ENCODE data around the gene RNU7-1. TPM values are rescaled to one million over a fixed set of nuclear protein-coding genes. Genes with fewer than 3 reads are reported as not detected.

The RNU7-1 gene
- total and polyA plus RNA-seq, 9 of the 15 experiments (the other 6 are each of a cell fraction or from before 2014, with no cell fraction given): not detected

GRCh38 chr12:6937481-6938352 lies 5.9 kb upstream of the RNU7-1 start (continued):
- TF ChIP-seq, protein P1, sequence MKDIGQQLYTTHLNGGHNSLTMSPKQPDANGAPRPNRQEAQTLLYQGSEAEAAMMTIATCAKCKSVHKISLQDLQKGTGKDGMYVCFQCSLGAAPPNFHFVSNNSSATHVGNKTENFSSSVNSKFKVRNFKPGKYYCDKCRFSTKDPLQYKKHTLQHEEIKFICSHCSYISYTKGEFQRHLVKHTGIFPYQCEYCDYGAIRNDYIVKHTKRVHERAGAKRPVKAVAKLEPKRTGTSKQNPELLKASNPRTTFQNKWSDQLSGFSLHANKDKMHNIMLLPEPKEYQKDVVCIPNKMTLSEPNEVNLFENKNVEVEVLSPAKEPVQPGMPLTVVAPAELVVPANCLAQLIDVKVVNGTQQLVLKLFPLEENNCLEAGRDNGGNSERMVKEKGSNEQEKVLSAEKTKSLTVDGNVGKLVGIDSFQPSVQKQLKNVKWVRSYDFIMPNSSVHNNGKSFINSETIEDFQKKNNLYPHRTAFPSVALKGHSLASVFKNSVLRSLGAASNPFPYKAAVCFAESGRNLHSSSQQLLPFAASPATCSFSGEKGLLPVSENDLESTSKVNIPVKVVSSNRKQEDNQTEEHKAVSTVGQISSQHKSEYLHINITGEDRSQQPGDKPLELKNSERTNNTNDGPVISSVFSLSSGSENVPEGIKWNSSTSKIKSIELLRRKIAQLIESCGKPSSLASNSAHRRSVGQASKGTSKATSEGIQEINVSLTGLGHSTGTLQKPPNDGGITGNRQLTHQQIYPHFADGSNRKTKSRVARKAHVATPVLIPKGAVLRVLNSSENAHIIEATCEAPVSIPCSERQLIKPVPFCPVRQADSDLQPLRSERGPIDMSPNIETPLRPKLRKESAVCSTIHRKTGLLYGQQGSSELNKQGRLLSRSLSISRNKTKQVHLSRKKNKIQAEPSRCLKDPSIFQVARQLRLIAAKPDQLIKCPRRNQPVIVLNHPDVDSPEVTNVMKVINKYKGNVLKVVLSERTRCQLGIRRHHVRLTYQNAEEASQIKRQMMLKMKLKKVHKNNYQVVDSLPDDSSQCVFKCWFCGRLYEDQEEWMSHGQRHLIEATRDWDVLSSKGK (CRISPR knock-in tag; IDR thresholded peaks at IDR 0.05): no peak
- TF ChIP-seq ZNF778 (CRISPR knock-in tag; IDR thresholded peaks at IDR 0.05) (no peak), CTBP1 (IDR thresholded peaks at IDR 0.05; ENCODE audit: borderline replicate concordance) (peak; percentile 84), U2AF1 (optimal IDR thresholded peaks at IDR 0.05; ENCODE audit: low read depth, low read length) (no peak), CBX3 (IDR thresholded peaks at IDR 0.05; ENCODE audit: borderline replicate concordance in 1 of 2, low read length in 2 of 2) (no peak), ZBTB1 (CRISPR knock-in tag; IDR thresholded peaks at IDR 0.05; ENCODE audit: borderline replicate concordance, low read depth) (no peak), CTCFL (IDR thresholded peaks at IDR 0.05; ENCODE audit: borderline replicate concordance, insufficient read depth, low read depth, low read length, poor library complexity, severe bottlenecking) (peak; percentile 94), ETV5 (CRISPR knock-in tag; IDR thresholded peaks at IDR 0.05; ENCODE audit: low read depth) (0 out of 2 replicates have a peak, but pooled peaks have one; percentile 27), CAMTA2 (CRISPR knock-in tag; conservative IDR thresholded peaks at IDR 0.05) (peak; percentile 88), NR2F6 (CRISPR knock-in tag; IDR thresholded peaks at IDR 0.05) (0 out of 2 replicates have a peak, but pooled peaks have one; percentile 19), NR0B1 (IDR thresholded peaks at IDR 0.05; ENCODE audit: partially characterized antibody) (no peak), ZNF668 (CRISPR knock-in tag; IDR thresholded peaks at IDR 0.05) (no peak), KAT7 (CRISPR knock-in tag; IDR thresholded peaks at IDR 0.05; ENCODE audit: borderline replicate concordance) (no peak), PTBP1 (IDR thresholded peaks at IDR 0.05; ENCODE audit: low read depth, low read length) (no peak)
- TF ChIP-seq, protein P2, sequence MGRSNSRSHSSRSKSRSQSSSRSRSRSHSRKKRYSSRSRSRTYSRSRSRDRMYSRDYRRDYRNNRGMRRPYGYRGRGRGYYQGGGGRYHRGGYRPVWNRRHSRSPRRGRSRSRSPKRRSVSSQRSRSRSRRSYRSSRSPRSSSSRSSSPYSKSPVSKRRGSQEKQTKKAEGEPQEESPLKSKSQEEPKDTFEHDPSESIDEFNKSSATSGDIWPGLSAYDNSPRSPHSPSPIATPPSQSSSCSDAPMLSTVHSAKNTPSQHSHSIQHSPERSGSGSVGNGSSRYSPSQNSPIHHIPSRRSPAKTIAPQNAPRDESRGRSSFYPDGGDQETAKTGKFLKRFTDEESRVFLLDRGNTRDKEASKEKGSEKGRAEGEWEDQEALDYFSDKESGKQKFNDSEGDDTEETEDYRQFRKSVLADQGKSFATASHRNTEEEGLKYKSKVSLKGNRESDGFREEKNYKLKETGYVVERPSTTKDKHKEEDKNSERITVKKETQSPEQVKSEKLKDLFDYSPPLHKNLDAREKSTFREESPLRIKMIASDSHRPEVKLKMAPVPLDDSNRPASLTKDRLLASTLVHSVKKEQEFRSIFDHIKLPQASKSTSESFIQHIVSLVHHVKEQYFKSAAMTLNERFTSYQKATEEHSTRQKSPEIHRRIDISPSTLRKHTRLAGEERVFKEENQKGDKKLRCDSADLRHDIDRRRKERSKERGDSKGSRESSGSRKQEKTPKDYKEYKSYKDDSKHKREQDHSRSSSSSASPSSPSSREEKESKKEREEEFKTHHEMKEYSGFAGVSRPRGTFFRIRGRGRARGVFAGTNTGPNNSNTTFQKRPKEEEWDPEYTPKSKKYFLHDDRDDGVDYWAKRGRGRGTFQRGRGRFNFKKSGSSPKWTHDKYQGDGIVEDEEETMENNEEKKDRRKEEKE (IDR thresholded peaks at IDR 0.05; ENCODE audit: borderline replicate concordance in 1 of 2, control insufficient read depth in 1 of 2, low read depth in 2 of 2, low read length in 1 of 2): peak in 1 of 2 experiments; percentile 27; a peak in 1 of 4 replicates

Measured in K562 (cell line).